ENCODE data around the gene GRHL1.
"Not testable (repeated sequence)": the region's sequence is repeated elsewhere in the genome, so short reads cannot be mapped to it uniquely, and the experiment has no call there.

The GRHL1 gene, protein sequence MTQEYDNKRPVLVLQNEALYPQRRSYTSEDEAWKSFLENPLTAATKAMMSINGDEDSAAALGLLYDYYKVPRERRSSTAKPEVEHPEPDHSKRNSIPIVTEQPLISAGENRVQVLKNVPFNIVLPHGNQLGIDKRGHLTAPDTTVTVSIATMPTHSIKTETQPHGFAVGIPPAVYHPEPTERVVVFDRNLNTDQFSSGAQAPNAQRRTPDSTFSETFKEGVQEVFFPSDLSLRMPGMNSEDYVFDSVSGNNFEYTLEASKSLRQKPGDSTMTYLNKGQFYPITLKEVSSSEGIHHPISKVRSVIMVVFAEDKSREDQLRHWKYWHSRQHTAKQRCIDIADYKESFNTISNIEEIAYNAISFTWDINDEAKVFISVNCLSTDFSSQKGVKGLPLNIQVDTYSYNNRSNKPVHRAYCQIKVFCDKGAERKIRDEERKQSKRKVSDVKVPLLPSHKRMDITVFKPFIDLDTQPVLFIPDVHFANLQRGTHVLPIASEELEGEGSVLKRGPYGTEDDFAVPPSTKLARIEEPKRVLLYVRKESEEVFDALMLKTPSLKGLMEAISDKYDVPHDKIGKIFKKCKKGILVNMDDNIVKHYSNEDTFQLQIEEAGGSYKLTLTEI

DNA sequence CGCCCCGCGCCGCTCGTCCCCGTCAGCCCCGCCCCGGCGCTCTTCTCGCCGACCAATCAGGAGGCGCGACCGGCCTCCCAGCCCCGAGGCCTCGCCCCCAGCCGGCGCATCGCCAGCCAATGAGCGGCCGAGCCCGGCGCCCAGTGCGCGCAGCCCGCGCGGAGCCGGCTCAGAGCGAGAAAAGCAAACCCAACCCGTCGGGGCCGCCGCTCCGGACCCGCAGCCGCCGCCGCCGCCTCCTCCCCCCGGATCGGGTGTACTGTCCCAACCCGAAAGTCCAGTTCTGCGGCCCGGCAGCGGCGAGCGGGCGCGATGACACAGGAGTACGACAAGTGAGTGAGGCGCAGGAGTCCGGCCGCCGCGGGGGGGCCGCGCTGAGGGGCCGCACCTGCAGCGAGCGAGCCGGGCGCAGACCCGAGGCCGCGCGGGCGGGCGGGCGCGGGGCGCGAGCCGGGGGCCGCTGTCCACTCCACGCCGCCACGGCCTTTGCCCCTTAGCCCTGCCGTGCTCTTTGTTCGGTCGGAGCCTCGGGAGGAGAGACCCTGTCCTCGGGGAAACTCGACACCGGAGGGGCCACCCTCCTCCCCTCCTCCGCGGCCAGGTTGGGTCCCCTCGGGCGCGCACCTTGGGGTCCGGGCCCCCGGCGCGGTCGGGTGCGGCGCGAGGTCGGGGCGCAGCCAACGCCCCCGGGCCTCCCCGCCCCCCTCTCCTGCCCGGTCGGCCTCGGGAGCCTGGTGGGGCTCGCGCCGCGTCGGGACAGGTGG, at the start of gene GRHL1:
GRHL1 (plus strand) TSS at position 172 of the 764 bp plus-strand sequence; CDS start at position 313, 141 bp downstream.
- DNase-seq = peak; percentile 72

DNA sequence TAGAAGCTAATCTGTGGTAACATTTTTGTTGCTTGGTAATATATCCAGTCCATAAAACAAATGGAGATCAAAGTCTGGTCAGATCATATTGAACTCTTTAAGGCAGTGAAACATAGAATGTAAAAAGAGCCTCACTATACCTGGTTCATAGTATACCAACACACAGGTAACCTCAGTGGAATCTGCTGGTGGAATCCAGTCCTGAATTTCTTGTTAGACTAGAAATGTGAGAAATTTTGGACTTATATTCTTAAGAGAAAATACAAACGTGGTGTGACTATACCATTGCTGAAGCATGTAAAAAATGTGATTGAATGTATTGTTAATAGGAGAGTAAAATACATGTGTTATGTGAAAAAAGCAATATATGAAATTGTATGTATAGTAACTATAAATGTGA, 46.1 kb upstream of the GRHL1 start:
- no peak for DNase-seq

DNA sequence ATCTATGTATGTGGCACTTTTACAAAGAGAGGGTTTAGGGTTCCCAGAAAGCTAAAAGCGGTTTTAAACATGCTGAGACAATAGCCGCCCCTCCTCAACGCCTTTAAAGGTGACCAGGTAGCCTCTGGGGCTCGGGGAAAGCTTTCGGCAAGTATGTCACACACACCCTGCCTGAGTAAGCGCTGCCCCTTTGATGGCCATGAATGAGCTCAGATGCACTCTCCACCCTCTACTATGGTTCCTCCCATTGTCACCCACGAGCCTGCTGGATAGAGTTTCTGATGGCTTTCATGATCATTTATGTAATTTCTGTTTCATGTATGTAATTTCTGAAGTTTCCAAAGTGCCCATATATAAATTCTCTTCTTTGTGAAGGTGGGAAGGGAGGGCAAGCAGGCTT, 44.1 kb upstream of the GRHL1 start:
- DNase-seq = no peak

DNA sequence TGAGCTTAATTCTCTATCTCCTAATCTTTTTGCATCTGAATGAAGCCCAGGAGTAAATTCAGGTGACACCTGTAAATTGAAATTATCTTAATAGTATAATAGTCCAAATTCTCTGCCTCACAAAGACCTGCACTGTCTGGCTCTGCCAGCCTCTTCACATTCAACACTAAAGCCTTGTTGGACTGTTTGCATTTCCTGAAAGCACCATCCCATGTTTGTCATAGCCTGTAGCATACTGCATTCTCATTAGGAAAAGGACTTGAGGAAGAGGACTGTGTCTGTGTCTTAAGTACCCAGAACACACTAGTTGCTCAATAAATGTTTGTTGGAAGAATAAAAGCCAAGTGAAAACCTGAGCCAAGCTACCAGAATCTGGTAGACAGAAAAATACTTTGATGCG, 42.9 kb upstream of the GRHL1 start:
- DNase-seq = no peak

DNA sequence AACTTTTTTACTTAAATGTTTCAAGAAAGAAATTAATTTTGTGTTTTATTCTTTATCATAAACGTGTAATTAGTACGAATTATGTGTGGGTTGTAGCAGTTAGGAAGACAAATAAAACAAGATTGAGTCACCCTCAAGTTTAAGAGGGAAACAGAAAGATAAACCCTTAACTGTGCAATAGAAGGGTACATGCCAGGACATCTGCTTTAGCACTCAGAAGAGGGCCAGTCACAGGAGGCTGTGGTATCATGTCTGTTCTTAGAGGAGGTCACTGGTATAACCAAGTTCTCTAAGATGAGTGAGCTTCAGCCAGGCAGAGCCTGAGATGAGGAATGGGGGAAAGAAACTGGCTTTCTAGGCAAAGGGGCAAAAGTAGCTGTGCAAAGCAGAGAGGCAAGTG, 42.4 kb upstream of the GRHL1 start:
- no peak for DNase-seq

DNA sequence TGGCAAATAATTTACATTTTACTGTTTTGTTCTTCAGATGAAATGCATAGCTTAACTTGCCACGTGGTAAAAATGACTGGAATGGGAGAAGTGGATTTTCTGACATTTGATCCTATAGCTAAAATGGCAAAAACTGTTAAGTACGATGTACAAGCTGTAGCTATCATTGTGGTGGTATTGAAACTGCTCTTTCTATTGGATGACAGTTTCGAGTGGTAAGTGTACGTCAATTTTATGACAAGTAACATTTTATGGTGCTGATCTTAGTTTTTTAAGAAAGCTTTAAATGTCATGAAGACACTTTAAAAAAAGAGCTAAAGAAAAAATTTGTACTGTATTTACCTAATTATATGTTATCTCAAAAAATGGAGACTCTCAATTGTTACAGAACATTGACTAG, 40.8 kb upstream of the GRHL1 start:
- no peak for DNase-seq

DNA sequence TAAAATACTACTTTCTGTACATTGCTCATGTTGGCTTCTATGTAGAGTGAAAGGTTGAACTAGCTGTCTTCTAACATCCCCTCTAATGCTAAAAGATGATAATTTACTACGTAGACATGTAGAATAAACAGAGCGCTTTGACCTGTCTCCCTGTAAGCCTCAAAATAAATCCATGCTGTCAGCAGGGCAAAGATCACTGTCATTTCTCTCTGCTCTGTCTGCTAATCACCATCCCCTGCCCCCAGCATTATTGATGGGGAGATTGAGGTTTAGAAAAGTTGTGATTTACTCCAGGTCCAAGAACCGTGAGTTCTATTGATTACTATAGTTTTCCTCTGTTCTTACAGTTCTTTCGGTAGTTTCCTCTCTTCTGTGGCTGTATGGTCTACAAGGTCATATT, 39.0 kb upstream of the GRHL1 start:
- no peak for DNase-seq

DNA sequence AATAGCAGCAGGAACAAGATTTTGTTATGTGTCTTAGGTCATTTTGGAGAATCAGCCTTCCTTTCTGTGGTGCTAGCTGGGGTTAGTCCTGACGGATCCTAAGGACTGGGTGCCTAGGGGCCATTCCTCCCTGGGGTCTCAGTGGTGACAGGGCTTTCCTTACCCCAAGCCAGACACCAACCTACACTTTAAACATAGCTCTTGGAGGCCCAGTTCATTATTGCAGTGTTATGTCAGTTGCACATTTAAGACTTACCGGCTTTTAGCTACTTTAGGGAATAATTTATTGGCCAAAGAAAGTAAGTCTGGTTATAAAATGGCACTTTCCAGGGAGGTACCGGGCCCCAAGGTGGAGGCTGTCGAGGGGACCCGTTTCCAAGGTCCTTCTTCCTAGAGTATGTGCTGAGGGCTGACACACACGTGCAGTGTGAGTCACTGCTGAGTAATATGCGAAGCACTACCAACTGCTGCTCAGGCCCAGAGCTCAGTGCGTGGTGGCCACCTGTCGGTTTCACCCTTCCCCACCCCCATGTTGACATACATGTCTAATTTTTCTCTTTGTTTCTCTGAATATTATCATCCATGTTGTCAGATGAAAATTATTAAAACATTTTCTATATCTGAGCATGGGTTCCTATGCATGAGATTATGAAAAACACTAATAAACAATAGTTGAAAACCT, 37.0 kb upstream of the GRHL1 start:
- no peak for DNase-seq

DNA sequence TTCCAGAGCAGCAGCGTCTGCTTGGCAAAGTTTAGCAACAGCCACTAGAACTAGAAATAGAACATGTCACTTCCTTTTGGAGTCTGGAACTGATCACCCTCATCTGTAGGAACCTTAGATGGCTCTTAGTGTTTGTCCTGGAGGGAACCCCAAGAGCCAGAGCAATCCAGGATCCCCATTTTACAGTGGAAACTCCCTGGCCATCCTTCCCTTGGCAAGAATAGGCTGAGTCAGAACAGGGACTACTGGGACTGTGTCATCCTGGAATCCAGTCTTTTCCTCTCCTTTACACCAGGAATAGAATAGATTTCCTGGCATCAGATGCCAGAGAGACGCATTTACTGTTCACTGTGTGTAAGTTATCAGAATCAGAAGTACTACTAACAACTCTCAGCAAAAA, 33.2 kb upstream of the GRHL1 start:
- no peak for DNase-seq

DNA sequence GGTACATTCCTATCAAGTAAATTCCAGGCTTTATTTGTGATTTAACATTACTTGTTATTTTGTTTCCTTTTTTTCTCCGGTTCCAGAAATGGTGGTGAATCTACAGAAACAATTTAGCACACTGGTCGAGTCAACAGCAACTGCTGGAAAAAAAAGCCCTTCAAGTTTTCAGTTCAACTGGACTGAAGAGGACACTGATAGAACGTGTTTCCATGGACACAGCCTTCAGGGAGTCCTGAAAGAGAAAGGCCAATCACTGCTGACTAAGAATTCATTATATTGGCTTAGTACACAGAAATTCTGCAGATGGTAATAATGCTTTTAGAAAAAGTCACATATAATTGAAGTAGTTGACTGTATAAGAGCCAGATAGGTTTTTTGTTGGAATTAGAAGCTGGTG, 32.0 kb upstream of the GRHL1 start:
- no peak for DNase-seq

DNA sequence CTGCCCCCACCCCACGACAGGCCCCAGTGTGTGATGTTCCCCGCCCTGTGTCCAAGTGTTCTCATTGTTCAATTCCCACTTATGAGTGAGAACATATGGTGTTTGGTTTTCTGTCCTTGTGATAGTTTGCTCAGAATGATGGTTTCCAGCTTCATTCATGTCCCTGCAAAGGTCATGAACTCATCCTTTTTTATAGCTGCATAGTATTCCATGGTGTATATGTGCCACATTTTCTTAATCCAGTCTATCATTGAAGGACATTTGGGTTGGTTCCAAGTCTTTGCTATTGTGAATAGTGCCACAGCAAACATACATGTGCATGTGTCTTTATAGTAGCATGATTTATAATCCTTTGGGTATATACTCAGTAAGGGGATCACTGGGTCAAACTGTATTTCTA, 24.5 kb upstream of the GRHL1 start:
- DNase-seq = not testable (repeated sequence)

DNA sequence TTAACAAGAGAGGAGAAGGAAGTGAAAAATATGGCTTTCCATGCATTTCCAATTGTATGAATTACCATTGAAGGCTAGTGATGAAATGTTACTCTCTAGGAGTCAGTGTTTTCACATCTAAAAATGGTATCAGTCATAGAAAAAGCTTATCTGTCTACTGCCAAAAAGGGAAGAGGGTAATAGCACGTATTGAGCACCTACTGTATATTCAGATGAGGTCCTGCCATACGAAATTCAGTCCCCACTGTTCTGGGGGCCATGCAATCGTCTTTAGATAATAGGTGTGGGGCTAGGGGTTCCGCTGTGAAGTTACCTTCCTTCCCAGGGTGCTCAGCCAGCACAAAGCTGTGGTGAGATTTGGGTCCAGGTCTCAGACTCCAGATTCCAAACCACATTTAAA, 14.2 kb upstream of the GRHL1 start:
- no peak for DNase-seq

DNA sequence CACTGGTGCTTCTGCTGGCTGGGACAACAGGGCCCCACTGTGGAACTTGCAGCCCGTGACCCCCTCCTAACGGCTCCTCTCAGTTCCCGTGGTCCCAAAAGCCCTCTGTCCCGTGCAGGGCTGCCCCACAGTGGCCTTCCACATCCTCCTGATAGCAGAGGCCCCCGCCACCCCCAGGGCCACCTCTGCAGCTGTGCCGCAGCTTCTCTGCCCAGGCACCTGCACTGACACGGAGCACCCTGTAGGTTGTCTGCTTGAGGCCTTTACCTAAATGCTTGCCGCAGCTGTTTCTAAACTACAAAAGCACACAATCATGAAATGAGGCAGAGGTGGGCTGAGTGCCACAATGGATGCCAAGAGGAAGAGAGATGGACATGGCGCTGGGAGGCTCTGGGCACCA, 13.5 kb upstream of the GRHL1 start:
- no peak for DNase-seq

DNA sequence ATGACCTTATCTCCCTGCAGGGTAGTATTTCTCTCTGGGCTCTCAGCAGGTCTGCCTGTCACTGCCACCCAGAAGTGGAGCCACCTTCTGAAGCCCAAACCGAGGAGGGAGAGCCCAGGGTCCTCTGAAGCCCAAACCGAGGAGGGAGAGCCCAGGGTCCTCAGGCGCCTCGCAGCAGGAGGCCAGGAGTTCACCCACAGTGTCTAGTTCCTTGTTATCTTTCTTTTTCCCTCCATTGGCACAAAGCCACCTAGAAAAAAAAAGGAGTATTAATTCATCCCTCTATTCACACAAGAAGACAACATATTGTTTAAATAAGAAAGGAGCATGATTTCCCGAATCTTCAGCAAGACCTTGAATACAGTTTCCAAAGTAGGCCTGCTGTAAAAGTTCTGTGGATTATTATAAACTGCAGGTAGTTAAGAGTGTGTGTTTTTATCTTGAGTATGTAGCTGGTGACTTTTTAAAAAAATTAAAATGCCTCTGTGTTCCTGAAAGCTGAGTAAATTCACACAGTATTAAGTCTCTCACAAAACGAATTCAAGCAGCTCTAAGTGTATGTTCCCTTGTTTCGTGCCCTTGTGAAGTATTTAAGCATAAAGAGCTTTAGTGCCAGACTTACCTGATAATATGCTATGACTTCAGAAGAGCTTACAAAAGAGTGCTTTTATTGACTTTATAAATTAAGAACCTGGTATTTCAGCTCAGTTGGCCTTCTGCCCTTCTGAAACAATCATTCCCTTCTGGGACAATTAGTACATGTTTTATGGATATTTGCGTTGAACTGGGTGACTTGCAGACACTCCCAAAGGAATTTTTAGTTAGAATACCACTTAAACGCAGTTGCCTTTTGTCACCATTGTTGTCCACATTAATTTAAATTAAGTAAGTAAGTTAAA, 11.7 kb upstream of the GRHL1 start:
- no peak for DNase-seq

DNA sequence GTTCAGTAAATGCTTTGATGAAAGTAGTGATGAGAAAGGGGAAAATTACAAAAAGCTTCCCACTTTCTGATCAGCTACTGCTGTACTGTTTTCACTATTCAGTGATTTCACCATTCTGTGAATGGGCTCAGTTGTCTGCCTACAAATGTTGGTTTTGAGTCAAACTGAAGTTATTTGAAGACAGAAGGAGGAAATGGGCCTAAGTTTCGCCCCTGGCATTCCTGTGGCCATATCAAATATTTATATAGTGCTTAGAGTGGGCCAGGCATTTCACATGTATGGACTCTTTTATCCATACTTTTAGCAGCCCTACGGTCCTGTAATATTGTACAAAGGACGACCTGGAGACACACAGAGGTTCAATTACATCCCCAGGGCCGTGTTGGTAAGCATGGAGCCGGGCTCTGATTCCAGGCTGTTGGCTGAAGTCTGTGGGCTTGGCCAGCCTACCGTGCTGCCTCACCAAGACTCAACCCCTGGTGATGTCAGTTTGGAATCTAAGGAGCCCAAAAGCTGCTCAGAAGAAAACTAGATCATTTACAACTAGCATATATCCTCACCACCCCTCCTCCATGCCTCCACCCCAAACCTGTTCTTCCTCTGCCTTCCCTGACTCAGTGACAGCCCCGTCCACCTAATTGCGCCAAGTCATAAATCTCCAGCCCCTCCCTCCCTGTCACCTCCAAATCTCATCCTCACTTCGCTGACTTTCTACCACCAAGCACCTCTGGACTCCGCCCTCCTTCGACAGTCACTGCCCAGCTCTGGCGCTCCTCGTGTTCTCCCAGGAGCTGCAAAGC, 10.1 kb upstream of the GRHL1 start:
- DNase-seq = no peak

DNA sequence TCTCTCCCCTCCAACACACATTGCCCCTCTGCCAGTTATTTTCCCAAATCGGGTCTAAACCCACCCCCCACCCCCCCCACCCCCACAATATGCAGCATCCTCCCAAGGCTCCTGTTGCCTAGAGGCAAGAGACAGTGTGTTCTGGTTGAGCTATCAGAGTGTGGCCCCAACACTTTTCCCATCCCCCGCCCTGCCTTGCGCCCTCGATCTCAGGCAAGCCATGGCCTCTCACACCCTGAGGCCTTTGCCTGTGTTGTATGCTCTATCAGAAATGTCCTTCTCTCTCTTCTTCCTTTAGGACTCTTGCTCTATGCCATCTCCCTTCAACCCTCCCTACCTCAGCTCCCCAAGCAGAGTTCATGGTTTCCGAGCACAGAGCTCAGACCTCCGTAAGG, 9.5 kb upstream of the GRHL1 start:
- no peak for DNase-seq

DNA sequence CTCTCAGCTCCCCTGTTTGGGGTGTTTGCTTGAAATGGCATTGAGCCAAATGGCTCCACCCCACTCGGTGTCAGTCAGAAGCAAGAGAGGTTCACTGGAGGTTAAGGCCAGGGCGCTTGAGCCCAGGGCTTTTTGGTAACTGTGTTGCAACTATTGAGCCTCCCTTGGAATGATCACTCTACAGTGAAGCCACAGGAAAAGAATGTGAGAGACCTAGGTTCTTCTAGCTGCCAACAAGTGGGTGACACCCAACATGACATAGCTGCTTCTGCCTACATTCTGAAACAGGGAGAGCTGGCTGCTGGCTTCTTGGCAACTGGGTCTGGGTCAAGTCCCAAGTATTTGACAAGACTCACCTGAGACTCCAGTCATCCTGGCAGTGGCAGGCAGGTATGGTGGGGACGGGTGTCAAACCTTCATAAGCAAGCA, 7.1 kb upstream of the GRHL1 start:
- DNase-seq = no peak

DNA sequence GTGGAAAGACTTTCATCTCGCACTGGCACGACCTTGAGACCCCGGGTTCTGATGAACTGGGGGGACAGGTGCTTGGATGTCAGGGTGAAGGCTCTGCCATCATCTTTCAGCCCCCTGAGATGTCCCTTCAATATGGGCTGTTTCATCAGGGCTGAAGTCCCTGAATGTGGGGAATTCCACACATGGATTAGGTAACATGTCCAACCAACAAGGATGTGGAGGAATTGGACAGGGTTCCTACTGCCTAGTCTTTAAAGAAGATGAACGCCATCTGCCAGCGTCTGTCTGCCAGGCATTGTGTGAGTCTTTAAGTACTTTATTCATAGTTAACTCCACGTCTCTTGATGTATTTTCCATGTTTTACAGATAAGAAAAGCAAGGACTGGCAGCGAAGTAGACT, 5.9 kb upstream of the GRHL1 start:
- DNase-seq = no peak

DNA sequence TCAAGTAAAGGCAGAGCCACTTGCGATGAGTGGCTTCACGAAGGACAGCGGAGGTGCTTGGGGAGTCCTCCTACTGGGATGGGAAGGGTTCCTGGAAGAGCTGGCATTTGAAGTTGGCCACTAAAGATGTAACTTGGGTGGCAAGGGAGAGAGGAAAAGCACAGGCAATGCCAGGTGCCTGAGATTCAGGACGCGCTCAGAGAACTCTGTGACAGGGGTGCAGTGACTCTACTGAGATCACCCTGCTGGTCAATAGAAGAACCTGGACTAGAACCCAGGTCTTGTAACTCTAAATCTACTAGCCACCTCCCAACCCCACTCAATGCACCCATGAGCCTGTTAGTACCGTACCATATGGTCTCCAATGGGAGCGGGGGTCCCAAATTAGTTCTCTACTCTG, 5.4 kb upstream of the GRHL1 start:
- DNase-seq = no peak

DNA sequence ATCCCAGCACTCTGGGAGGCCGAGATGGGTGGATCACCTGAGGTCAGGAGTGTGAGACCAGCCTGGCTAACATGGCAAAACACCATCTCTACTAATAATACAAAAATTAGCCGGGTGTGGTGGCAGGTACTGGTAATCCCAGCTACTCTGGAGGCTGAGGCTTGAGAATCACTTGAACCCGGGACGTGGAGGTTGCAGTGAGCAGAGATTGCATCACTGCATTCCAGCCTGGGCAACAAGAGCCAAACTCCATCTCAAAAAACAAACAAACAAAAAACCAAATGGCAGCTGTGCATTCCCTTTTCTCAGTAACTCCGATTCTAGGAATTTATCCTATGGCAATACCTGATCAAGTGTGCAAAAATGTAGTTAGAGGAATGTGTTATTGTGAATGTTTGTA, 4.7 kb upstream of the GRHL1 start:
- no peak for DNase-seq

DNA sequence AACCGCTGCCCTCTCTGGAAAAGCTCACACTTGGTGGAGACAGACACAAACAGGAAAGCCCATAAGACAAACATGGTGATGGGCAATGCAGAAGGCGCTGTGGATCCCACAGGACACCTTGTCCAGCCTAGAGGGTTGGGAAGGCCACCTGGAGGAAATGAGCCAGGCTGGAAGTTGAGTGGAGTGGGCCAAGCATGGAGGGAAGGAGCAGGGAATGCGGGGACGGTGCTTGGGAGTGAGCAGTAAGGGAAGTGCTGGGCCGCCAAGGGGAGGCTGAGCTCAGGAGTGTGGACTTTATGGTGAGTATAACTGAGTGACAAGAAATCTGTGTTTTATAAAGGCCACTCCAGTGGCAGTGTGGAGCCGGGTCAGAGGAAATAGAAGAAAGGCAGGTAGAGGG, 2.8 kb upstream of the GRHL1 start:
- DNase-seq = no peak
